Astrocyte (in vitro differentiated cells and primary cell): ENCODE data around the gene FNDC3A. TPM values are rescaled to one million over a fixed set of nuclear protein-coding genes. Genes with fewer than 3 reads are reported as not detected.

ENCODE experiments used
- DNase-seq: peaks from one replicate; pipeline ENCODE4 v3.0.0-alpha.2; 2010; ENCODE audit warnings: low read depth
- FAIRE-seq: peaks from 2 replicates; lab custom pipeline; 2011; peaks lifted over from hg19 to GRCh38; lab: Jason Lieb, UNC
- H2AFZ ChIP-seq: 2 replicates; pipeline ENCODE4 v1.6.0; 2012; ENCODE audit warnings: low read depth, low read length, inconsistent platforms
- H3K27ac ChIP-seq: 2 replicates; pipeline ENCODE4 v1.5.1; 2011; ENCODE audit warnings: low read depth, low read length, inconsistent platforms
- H3K27me3 ChIP-seq: 2 replicates; pipeline ENCODE4 v1.6.0; 2011; ENCODE audit warnings: low read length, inconsistent platforms; ENCODE audit not compliant: insufficient read depth
- H3K36me3 ChIP-seq: 2 replicates; pipeline ENCODE4 v1.5.1; 2011; ENCODE audit warnings: low read length, inconsistent platforms; ENCODE audit not compliant: insufficient read depth
- H3K4me1 ChIP-seq: 2 replicates; pipeline ENCODE4 v1.5.1; 2011; ENCODE audit warnings: low read length, inconsistent platforms; ENCODE audit not compliant: insufficient read depth
- H3K4me2 ChIP-seq: 2 replicates; pipeline ENCODE4 v1.6.0; 2012; ENCODE audit warnings: low read length, inconsistent platforms
- H3K4me3 ChIP-seq: 2 replicates; pipeline ENCODE4 v1.5.1; 2011; ENCODE audit warnings: low read depth, mild to moderate bottlenecking, low read length, inconsistent platforms; ENCODE audit not compliant: insufficient read depth
- H3K79me2 ChIP-seq: 2 replicates; pipeline ENCODE4 v1.6.0; 2012; ENCODE audit warnings: mild to moderate bottlenecking, low read length, inconsistent platforms; ENCODE audit not compliant: insufficient read depth
- H3K9ac ChIP-seq: 2 replicates; pipeline ENCODE4 v1.6.0; 2012; ENCODE audit warnings: mild to moderate bottlenecking, low read length, inconsistent platforms
- H3K9me3 ChIP-seq: 2 replicates; pipeline ENCODE4 v1.5.1; 2012; ENCODE audit warnings: low read depth, mild to moderate bottlenecking, low read length, inconsistent platforms; ENCODE audit not compliant: insufficient read depth
- H4K20me1 ChIP-seq: 2 replicates; pipeline ENCODE4 v1.6.0; 2012; ENCODE audit warnings: low read length, inconsistent platforms; ENCODE audit not compliant: insufficient read depth
- H3K27ac Mint-ChIP-seq: one replicate; pipeline ENCODE4 v1.8.0; 2021; ENCODE audit warnings: mild to moderate bottlenecking, mixed read lengths; ENCODE audit not compliant: unreplicated experiment
- H3K27me3 Mint-ChIP-seq: one replicate; pipeline ENCODE4 v1.8.0; 2021; ENCODE audit warnings: low read depth, mixed read lengths; ENCODE audit not compliant: unreplicated experiment
- H3K36me3 Mint-ChIP-seq: one replicate; pipeline ENCODE4 v1.8.0; 2021; ENCODE audit warnings: low read depth, mixed read lengths; ENCODE audit not compliant: unreplicated experiment
- H3K4me1 Mint-ChIP-seq: one replicate; pipeline ENCODE4 v1.8.0; 2021; ENCODE audit warnings: low read depth, mixed read lengths; ENCODE audit not compliant: unreplicated experiment
- H3K4me3 Mint-ChIP-seq: one replicate; pipeline ENCODE4 v1.8.0; 2021; ENCODE audit warnings: mild to moderate bottlenecking, moderate library complexity, mixed read lengths; ENCODE audit not compliant: unreplicated experiment
- H3K9me3 Mint-ChIP-seq: one replicate; pipeline ENCODE4 v1.8.0; 2021; ENCODE audit warnings: mild to moderate bottlenecking, mixed read lengths; ENCODE audit not compliant: unreplicated experiment
- EZH2 ChIP-seq: IDR thresholded peaks from 2 replicates; pipeline ENCODE4 v1.6.1; 2012; ENCODE audit warnings: mild to moderate bottlenecking, low read length, inconsistent platforms; ENCODE audit not compliant: insufficient read depth
- total RNA-seq: library from RNA; stranded (reverse); gene quantifications from 2 replicates; pipeline ENCODE4 v1.2.1, GENCODE V29; 2021
- TF ChIP-seq, protein P1 (sequence below): IDR thresholded peaks from 2 replicates; pipeline ENCODE4 v1.5.1; 2011; ENCODE audit warnings: low read depth, mild to moderate bottlenecking, inconsistent platforms, low read length, moderate library complexity; ENCODE audit not compliant: insufficient read depth

Gene FNDC3A
- total RNA-seq, 1 donor from 2014 or later: 82.6 TPM

DNA sequence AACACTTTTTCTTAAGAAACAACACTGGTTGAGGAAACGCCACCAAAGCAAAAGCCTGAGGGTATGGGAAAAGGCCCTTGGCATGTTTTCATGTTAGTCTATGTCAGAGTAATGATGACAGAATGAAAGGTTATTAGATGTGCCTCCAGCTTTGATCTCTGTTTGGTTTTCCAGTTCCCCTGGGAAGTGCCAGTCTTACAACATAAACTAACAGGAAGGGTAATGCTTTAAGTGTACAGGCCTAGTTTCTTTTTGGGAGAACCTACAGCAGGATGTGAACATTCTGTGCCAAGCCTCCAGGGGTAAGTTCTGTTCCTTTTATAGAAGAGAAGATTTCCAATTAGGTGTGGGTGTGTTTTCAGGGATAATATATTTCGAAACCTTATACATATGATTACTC lies 121.7 kb downstream of the FNDC3A start:
- H3K27me3 ChIP-seq: no peaks in the 10 kb centered on the region
- Mint-ChIP-seq H3K4me1 (peaks cover 19% of the 10 kb centered on the region), H3K4me3 (peak overlapping the region; percentile 27), H3K9me3 (no peaks in the 10 kb centered on the region), H3K36me3 (no peaks in the 10 kb centered on the region), H3K27ac (peak overlapping the region; percentile 21), H3K27me3 (no peaks in the 10 kb centered on the region)
- DNase-seq: peak; percentile 48
- TF ChIP-seq, protein P1, sequence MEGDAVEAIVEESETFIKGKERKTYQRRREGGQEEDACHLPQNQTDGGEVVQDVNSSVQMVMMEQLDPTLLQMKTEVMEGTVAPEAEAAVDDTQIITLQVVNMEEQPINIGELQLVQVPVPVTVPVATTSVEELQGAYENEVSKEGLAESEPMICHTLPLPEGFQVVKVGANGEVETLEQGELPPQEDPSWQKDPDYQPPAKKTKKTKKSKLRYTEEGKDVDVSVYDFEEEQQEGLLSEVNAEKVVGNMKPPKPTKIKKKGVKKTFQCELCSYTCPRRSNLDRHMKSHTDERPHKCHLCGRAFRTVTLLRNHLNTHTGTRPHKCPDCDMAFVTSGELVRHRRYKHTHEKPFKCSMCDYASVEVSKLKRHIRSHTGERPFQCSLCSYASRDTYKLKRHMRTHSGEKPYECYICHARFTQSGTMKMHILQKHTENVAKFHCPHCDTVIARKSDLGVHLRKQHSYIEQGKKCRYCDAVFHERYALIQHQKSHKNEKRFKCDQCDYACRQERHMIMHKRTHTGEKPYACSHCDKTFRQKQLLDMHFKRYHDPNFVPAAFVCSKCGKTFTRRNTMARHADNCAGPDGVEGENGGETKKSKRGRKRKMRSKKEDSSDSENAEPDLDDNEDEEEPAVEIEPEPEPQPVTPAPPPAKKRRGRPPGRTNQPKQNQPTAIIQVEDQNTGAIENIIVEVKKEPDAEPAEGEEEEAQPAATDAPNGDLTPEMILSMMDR: no peak
- no peak for TF ChIP-seq EZH2
- no peaks in the 10 kb centered on the region for H3K36me3 ChIP-seq
- H3K4me1 ChIP-seq: peaks cover 15% of the 10 kb centered on the region
- H4K20me1 ChIP-seq: no peaks in the 10 kb centered on the region
- H3K9ac ChIP-seq: peak overlapping the region; percentile 29
- peak overlapping the region; percentile 41 for H3K4me2 ChIP-seq
- FAIRE-seq: peak; percentile 45
- no peak overlapping the region for H2AFZ ChIP-seq
- no peaks in the 10 kb centered on the region for H3K9me3 ChIP-seq
- no peaks in the 10 kb centered on the region for H3K79me2 ChIP-seq
- peak overlapping the region; percentile 72 for H3K27ac ChIP-seq
- no peak overlapping the region for H3K4me3 ChIP-seq

DNA sequence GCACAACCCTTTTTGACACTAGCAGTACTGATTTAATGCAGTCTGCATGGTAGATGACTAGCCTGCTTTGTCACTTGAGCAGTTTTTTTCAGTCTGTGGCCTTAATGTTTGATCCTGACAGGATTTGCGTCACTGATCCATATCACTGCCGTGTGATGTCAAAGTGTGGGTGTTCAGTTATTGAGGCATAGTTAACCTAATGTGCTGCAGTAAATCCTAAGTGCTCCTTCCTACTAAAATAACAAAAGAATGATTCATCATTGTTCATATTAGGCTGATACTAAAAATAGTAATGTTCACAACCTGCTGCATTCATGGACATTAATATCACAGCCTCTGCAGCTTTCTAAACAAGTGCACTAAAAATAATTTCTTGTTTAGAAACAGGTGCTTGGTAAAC lies 122.5 kb downstream of the FNDC3A start:
- H3K27ac Mint-ChIP-seq: peak overlapping the region; percentile 12
- peak; percentile 99 for DNase-seq
- peak overlapping the region; percentile 41 for H3K4me2 ChIP-seq
- H3K9me3 ChIP-seq: no peaks in the 10 kb centered on the region
- peaks cover 15% of the 10 kb centered on the region for H3K4me1 ChIP-seq
- no peaks in the 10 kb centered on the region for H3K27me3 ChIP-seq
- H3K4me3 Mint-ChIP-seq: no peak overlapping the region
- peak; percentile 70 for FAIRE-seq
- no peak for TF ChIP-seq EZH2
- TF ChIP-seq, protein P1: no peak
- H3K4me1 Mint-ChIP-seq: peaks cover 19% of the 10 kb centered on the region
- H3K4me3 ChIP-seq: no peak overlapping the region
- no peaks in the 10 kb centered on the region for H3K36me3 ChIP-seq
- H4K20me1 ChIP-seq: no peaks in the 10 kb centered on the region
- H3K27me3 Mint-ChIP-seq: no peaks in the 10 kb centered on the region
- no peak overlapping the region for H2AFZ ChIP-seq
- no peaks in the 10 kb centered on the region for H3K9me3 Mint-ChIP-seq
- H3K9ac ChIP-seq: no peak overlapping the region
- H3K36me3 Mint-ChIP-seq: no peaks in the 10 kb centered on the region
- H3K79me2 ChIP-seq: no peaks in the 10 kb centered on the region
- H3K27ac ChIP-seq: peak overlapping the region; percentile 72

DNA sequence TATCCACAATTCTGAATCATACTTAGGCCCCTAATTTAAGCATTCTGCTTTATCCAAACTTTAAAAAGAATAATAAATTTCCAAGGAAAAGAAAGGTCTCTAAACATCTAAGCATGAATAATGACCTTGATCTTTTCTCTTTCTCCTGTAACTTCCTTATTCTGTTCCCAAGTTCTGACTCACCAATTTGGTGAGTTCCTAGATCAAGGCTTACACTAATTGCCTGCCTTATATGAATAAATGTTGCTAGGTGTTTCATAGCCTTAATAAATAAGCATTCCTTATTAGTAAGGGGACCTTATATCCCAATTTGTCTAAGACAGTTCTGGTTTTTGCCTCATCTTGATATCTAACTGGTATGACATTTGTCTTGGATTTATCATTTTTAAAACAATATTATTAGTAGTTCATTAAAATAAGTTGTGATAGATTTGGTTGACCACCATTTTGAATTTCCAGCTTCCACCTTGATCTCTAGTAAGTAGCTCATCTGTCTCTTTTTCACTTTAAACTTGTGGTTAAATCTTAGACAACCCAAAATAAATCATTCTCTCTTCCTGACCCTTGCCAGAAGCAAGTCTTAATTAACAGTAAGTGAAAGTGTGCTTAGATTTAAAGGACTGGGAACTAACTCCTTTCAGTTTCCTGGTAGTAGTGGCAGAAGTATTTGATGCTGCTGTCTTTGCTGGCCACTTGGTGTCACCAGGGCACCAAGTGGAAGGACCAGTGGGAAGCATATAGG lies 123.2 kb downstream of the FNDC3A start:
- H3K9me3 Mint-ChIP-seq: no peaks in the 10 kb centered on the region
- no peak for DNase-seq
- Histone ChIP-seq H2AFZ (no peak overlapping the region), H3K4me1 (peaks cover 15% of the 10 kb centered on the region), H3K27ac (peak overlapping the region; percentile 51), H3K4me3 (no peak overlapping the region), H3K9ac (no peak overlapping the region), H3K79me2 (no peaks in the 10 kb centered on the region), H4K20me1 (no peaks in the 10 kb centered on the region), H3K36me3 (no peaks in the 10 kb centered on the region), H3K27me3 (no peaks in the 10 kb centered on the region), H3K9me3 (no peaks in the 10 kb centered on the region), H3K4me2 (peak overlapping the region; percentile 41)
- TF ChIP-seq EZH2: no peak
- TF ChIP-seq, protein P1: peak; percentile 4
- no peaks in the 10 kb centered on the region for H3K27me3 Mint-ChIP-seq
- H3K4me3 Mint-ChIP-seq: no peak overlapping the region
- peak overlapping the region; percentile 12 for H3K27ac Mint-ChIP-seq
- peaks cover 19% of the 10 kb centered on the region for H3K4me1 Mint-ChIP-seq
- no peaks in the 10 kb centered on the region for H3K36me3 Mint-ChIP-seq
- FAIRE-seq: no peak
